ENCODE data around the gene PTCH1.

Gene PTCH1

GRCh38 chr9:95516734-95517558 is at the start of gene PTCH1:
PTCH1 (minus strand) TSS chr9:95516971.
- Histone ChIP-seq H3K27ac (no peak within 1 kb of the TSS), H3K9ac (ENCODE audit: insufficient read length) (peak within 1 kb of the TSS; percentile 81), H3K36me3 (ENCODE audit: insufficient read depth, low read length) (no peaks in the 10 kb centered on the region), H3K9me3 (ENCODE audit: low read depth, low read length) (no peaks in the 10 kb centered on the region), H3K4me3 (peak within 1 kb of the TSS; percentile 95)
- no peak for DNase-seq (ENCODE audit: low read depth, low spot score)
- no peak; the same call in 1 of the 2 replicates for TF ChIP-seq POLR2AphosphoS5 (IDR thresholded peaks at IDR 0.05; ENCODE audit: borderline replicate concordance, low read depth, low read length)
- TF ChIP-seq EZH2 (IDR thresholded peaks at IDR 0.05), result no peak
- no peak for TF ChIP-seq FOXP2 (optimal IDR thresholded peaks at IDR 0.05; ENCODE audit: control extremely low read depth, extremely low read length, insufficient read depth)

- H3K36me3 ChIP-seq (ENCODE audit: insufficient read depth, low read length), result no peaks in the 10 kb centered on the region
- no peak overlapping the region for H3K4me3 ChIP-seq
- H3K27ac ChIP-seq, result no peak overlapping the region
- DNase-seq (ENCODE audit: low read depth, low spot score), result no peak
- H3K9me3 ChIP-seq (ENCODE audit: low read depth, low read length), result no peaks in the 10 kb centered on the region
- H3K9ac ChIP-seq (ENCODE audit: insufficient read length), result no peak overlapping the region
- TF ChIP-seq EZH2 (IDR thresholded peaks at IDR 0.05), result no peak
- no peak for TF ChIP-seq POLR2AphosphoS5 (IDR thresholded peaks at IDR 0.05; ENCODE audit: borderline replicate concordance, low read depth, low read length)
- TF ChIP-seq FOXP2 (optimal IDR thresholded peaks at IDR 0.05; ENCODE audit: control extremely low read depth, extremely low read length, insufficient read depth), result no peak
Observed at GRCh38 chr9:95565982-95566381, 49.2 kb upstream of the PTCH1 start.

- H3K9ac ChIP-seq (ENCODE audit: insufficient read length), result no peak overlapping the region
- H3K27ac ChIP-seq, result no peak overlapping the region
- H3K4me3 ChIP-seq, result no peak overlapping the region
- no peak for TF ChIP-seq FOXP2 (optimal IDR thresholded peaks at IDR 0.05; ENCODE audit: control extremely low read depth, extremely low read length, insufficient read depth)
- TF ChIP-seq EZH2 (IDR thresholded peaks at IDR 0.05), result no peak
- TF ChIP-seq POLR2AphosphoS5 (IDR thresholded peaks at IDR 0.05; ENCODE audit: borderline replicate concordance, low read depth, low read length), result no peak
- H3K9me3 ChIP-seq (ENCODE audit: low read depth, low read length), result no peaks in the 10 kb centered on the region
- no peak for DNase-seq (ENCODE audit: low read depth, low spot score)
- no peaks in the 10 kb centered on the region for H3K36me3 ChIP-seq (ENCODE audit: insufficient read depth, low read length)
Observed at GRCh38 chr9:95561913-95562312, 45.1 kb upstream of the PTCH1 start.

GRCh38 chr9:95557142-95557541 is 40.4 kb upstream of the PTCH1 start:
- no peaks in the 10 kb centered on the region for H3K36me3 ChIP-seq (ENCODE audit: insufficient read depth, low read length)
- no peaks in the 10 kb centered on the region for H3K9me3 ChIP-seq (ENCODE audit: low read depth, low read length)
- no peak overlapping the region for H3K9ac ChIP-seq (ENCODE audit: insufficient read length)
- TF ChIP-seq POLR2AphosphoS5 (IDR thresholded peaks at IDR 0.05; ENCODE audit: borderline replicate concordance, low read depth, low read length) (no peak), FOXP2 (optimal IDR thresholded peaks at IDR 0.05; ENCODE audit: control extremely low read depth, extremely low read length, insufficient read depth) (no peak), EZH2 (IDR thresholded peaks at IDR 0.05) (no peak)
- no peak overlapping the region for H3K27ac ChIP-seq
- no peak for DNase-seq (ENCODE audit: low read depth, low spot score)
- no peak overlapping the region for H3K4me3 ChIP-seq

GRCh38 chr9:95556521-95556920 is 39.8 kb upstream of the PTCH1 start:
- no peaks in the 10 kb centered on the region for H3K9me3 ChIP-seq (ENCODE audit: low read depth, low read length)
- no peak overlapping the region for H3K9ac ChIP-seq (ENCODE audit: insufficient read length)
- H3K27ac ChIP-seq, result no peak overlapping the region
- no peak overlapping the region for H3K4me3 ChIP-seq
- TF ChIP-seq POLR2AphosphoS5 (IDR thresholded peaks at IDR 0.05; ENCODE audit: borderline replicate concordance, low read depth, low read length) (no peak), EZH2 (IDR thresholded peaks at IDR 0.05) (no peak), FOXP2 (optimal IDR thresholded peaks at IDR 0.05; ENCODE audit: control extremely low read depth, extremely low read length, insufficient read depth) (no peak)
- H3K36me3 ChIP-seq (ENCODE audit: insufficient read depth, low read length), result no peaks in the 10 kb centered on the region
- no peak for DNase-seq (ENCODE audit: low read depth, low spot score)

- Histone ChIP-seq H3K9ac (ENCODE audit: insufficient read length) (no peak overlapping the region), H3K9me3 (ENCODE audit: low read depth, low read length) (no peaks in the 10 kb centered on the region), H3K4me3 (no peak overlapping the region), H3K36me3 (ENCODE audit: insufficient read depth, low read length) (no peaks in the 10 kb centered on the region), H3K27ac (no peak overlapping the region)
- TF ChIP-seq EZH2 (IDR thresholded peaks at IDR 0.05), result no peak
- no peak for TF ChIP-seq POLR2AphosphoS5 (IDR thresholded peaks at IDR 0.05; ENCODE audit: borderline replicate concordance, low read depth, low read length)
- no peak for TF ChIP-seq FOXP2 (optimal IDR thresholded peaks at IDR 0.05; ENCODE audit: control extremely low read depth, extremely low read length, insufficient read depth)
- no peak for DNase-seq (ENCODE audit: low read depth, low spot score)
Observed at GRCh38 chr9:95552814-95553546, 36.2 kb upstream of the PTCH1 start.

GRCh38 chr9:95552255-95552654 is 35.5 kb upstream of the PTCH1 start:
- no peak for TF ChIP-seq EZH2 (IDR thresholded peaks at IDR 0.05)
- TF ChIP-seq FOXP2 (optimal IDR thresholded peaks at IDR 0.05; ENCODE audit: control extremely low read depth, extremely low read length, insufficient read depth), result no peak
- TF ChIP-seq POLR2AphosphoS5 (IDR thresholded peaks at IDR 0.05; ENCODE audit: borderline replicate concordance, low read depth, low read length), result no peak
- H3K9ac ChIP-seq (ENCODE audit: insufficient read length), result no peak overlapping the region

GRCh38 chr9:95551406-95551805 is 34.6 kb upstream of the PTCH1 start:
- Histone ChIP-seq H3K36me3 (ENCODE audit: insufficient read depth, low read length) (no peaks in the 10 kb centered on the region), H3K9ac (ENCODE audit: insufficient read length) (no peak overlapping the region), H3K27ac (no peak overlapping the region), H3K4me3 (no peak overlapping the region), H3K9me3 (ENCODE audit: low read depth, low read length) (no peaks in the 10 kb centered on the region)
- TF ChIP-seq EZH2 (IDR thresholded peaks at IDR 0.05), result no peak
- no peak for TF ChIP-seq POLR2AphosphoS5 (IDR thresholded peaks at IDR 0.05; ENCODE audit: borderline replicate concordance, low read depth, low read length)
- TF ChIP-seq FOXP2 (optimal IDR thresholded peaks at IDR 0.05; ENCODE audit: control extremely low read depth, extremely low read length, insufficient read depth), result no peak
- no peak for DNase-seq (ENCODE audit: low read depth, low spot score)

More at GRCh38 chr9:95552255-95552654, 35.5 kb upstream of the PTCH1 start:
- H3K36me3 ChIP-seq (ENCODE audit: insufficient read depth, low read length), result no peaks in the 10 kb centered on the region
- DNase-seq (ENCODE audit: low read depth, low spot score), result no peak
- no peak overlapping the region for H3K27ac ChIP-seq
- no peak overlapping the region for H3K4me3 ChIP-seq
- no peaks in the 10 kb centered on the region for H3K9me3 ChIP-seq (ENCODE audit: low read depth, low read length)
